ENCODE results near the gene LARP1B. TPM values are rescaled to one million over a fixed set of nuclear protein-coding genes. Genes with fewer than 3 reads are reported as not detected.
A peak's percentile ranks its signal among the peaks of the same experiment; 100 is the strongest.
"Not testable (repeated sequence)": the region's sequence is repeated elsewhere in the genome, so short reads cannot be mapped to it uniquely, and the experiment has no call there.

Gene LARP1B
- total RNA-seq, 1 experiment from 2014 or later, result 42.9 TPM

- 0 out of 2 replicates have a peak, but pooled peaks cover under 1% of the 10 kb centered on the region for H3K4me1 ChIP-seq (ENCODE audit: insufficient read depth, low read length)
- no CpG with 5 or more reads among the region's 10 CpGs for WGBS (ENCODE audit: extremely low coverage, insufficient read length, low lambda C conversion rate)
- H3K14ac ChIP-seq (ENCODE audit: insufficient read depth, low read length), result no peak overlapping the region
- H4K8ac ChIP-seq (replicated peaks; ENCODE audit: insufficient read length, low read depth, low read length), result no peak overlapping the region
- no peaks in the 10 kb centered on the region for H3K23me2 ChIP-seq (ENCODE audit: insufficient read length, low read depth, low read length, poor library complexity, severe bottlenecking)
- no peak overlapping the region for H3K4me2 ChIP-seq (ENCODE audit: insufficient read depth, insufficient read length, low read length)
- H3K4me1 Mint-ChIP-seq, result peaks cover 0 to 3% of the 10 kb centered on the region in 2 experiments; a peak in 2 of 4 replicates
- DNase-seq, result no peak
- H3K27ac Mint-ChIP-seq, result peak overlapping the region in 1 of 3 experiments; percentile 73; a peak in 1 of 7 replicates
- H4K91ac ChIP-seq (ENCODE audit: insufficient read length, low read depth, low read length), result no peak overlapping the region
- H2AFZ ChIP-seq (ENCODE audit: low read length), result no peak overlapping the region
- H3K23ac ChIP-seq (ENCODE audit: insufficient read length, low read depth, low read length), result no peak overlapping the region
- no peak overlapping the region for H3K56ac ChIP-seq (ENCODE audit: insufficient read length, low read depth, low read length)
- H3K18ac ChIP-seq (ENCODE audit: insufficient read length, low read depth, low read length), result no peak overlapping the region
- no peaks in the 10 kb centered on the region for H4K20me1 ChIP-seq (ENCODE audit: control insufficient read depth, insufficient read depth, insufficient read length)
- no peaks in the 10 kb centered on the region for H3K9me3 ChIP-seq (ENCODE audit: control insufficient read depth, low read depth, low read length)
- H2BK120ac ChIP-seq (ENCODE audit: low read depth, low read length, poor library complexity, severe bottlenecking), result no peak overlapping the region
- no peak overlapping the region for H3K9ac ChIP-seq (ENCODE audit: extremely low read depth, insufficient read length, low read length)
- H3K27me3 Mint-ChIP-seq (ENCODE audit: low read depth), result no peaks in the 10 kb centered on the region
- no peak overlapping the region for H3K27ac ChIP-seq (ENCODE audit: insufficient read length, low read depth, low read length)
- no peak overlapping the region for H2BK20ac ChIP-seq (ENCODE audit: low read depth, low read length, poor library complexity, severe bottlenecking)
- TF ChIP-seq CTCF (conservative IDR thresholded peaks at IDR 0.05), result no peak
- no peak overlapping the region for H3K4me3 Mint-ChIP-seq
- H3T11ph ChIP-seq (ENCODE audit: low read length), result no peak overlapping the region
- H4K5ac ChIP-seq (ENCODE audit: insufficient read length, low read depth, low read length), result no peak overlapping the region
- H3K79me2 ChIP-seq (ENCODE audit: insufficient read depth, low read length), result no peaks in the 10 kb centered on the region
- H2BK12ac ChIP-seq (ENCODE audit: insufficient read length, low read depth, low read length), result no peak overlapping the region
- peaks cover 15 to 26% (median 20%) of the 10 kb centered on the region in 3 experiments for H3K36me3 Mint-ChIP-seq (ENCODE audit: insufficient read depth in 1 of 3, low read depth in 3 of 3)
- H3K79me1 ChIP-seq (ENCODE audit: insufficient read depth, low read depth, low read length, poor library complexity, severe bottlenecking), result no peaks in the 10 kb centered on the region
- H3K4ac ChIP-seq (ENCODE audit: low read depth, low read length), result no peak overlapping the region
- peaks cover 3 to 4% of the 10 kb centered on the region in 2 experiments; a peak in 3 of 5 replicates for H3K9me3 Mint-ChIP-seq
- no peak overlapping the region for H2BK15ac ChIP-seq (ENCODE audit: low read depth, low read length)
- H2AK5ac ChIP-seq (ENCODE audit: insufficient read length, low read length), result no peak overlapping the region
- no peaks in the 10 kb centered on the region for H3K27me3 ChIP-seq (ENCODE audit: insufficient read depth, low read length)
- H2BK5ac ChIP-seq (ENCODE audit: insufficient read length, low read length), result no peak overlapping the region
Observed at GRCh38 chr4:128155874-128156456, 94.9 kb downstream of the LARP1B start.

GRCh38 chr4:128156472-128156871 is 95.4 kb downstream of the LARP1B start:
- not testable (repeated sequence) for H2BK12ac ChIP-seq (ENCODE audit: insufficient read length, low read depth, low read length); H2BK5ac ChIP-seq (ENCODE audit: insufficient read length, low read length); H3K18ac ChIP-seq (ENCODE audit: insufficient read length, low read depth, low read length); H4K8ac ChIP-seq (replicated peaks; ENCODE audit: insufficient read length, low read depth, low read length); H3K23me2 ChIP-seq (ENCODE audit: insufficient read length, low read depth, low read length, poor library complexity, severe bottlenecking); H2AFZ ChIP-seq (ENCODE audit: low read length); H3K4me3 Mint-ChIP-seq; H3K27me3 ChIP-seq (ENCODE audit: insufficient read depth, low read length); H3K9me3 ChIP-seq (ENCODE audit: control insufficient read depth, low read depth, low read length); H4K5ac ChIP-seq (ENCODE audit: insufficient read length, low read depth, low read length); H3K4me1 Mint-ChIP-seq; H2BK120ac ChIP-seq (ENCODE audit: low read depth, low read length, poor library complexity, severe bottlenecking); H2BK15ac ChIP-seq (ENCODE audit: low read depth, low read length); H3K79me2 ChIP-seq (ENCODE audit: insufficient read depth, low read length); H3K9me3 Mint-ChIP-seq; H3K9ac ChIP-seq (ENCODE audit: extremely low read depth, insufficient read length, low read length); H3K79me1 ChIP-seq (ENCODE audit: insufficient read depth, low read depth, low read length, poor library complexity, severe bottlenecking); H3K27ac ChIP-seq (ENCODE audit: insufficient read length, low read depth, low read length); H3K14ac ChIP-seq (ENCODE audit: insufficient read depth, low read length); H4K20me1 ChIP-seq (ENCODE audit: control insufficient read depth, insufficient read depth, insufficient read length); H2BK20ac ChIP-seq (ENCODE audit: low read depth, low read length, poor library complexity, severe bottlenecking); H3K56ac ChIP-seq (ENCODE audit: insufficient read length, low read depth, low read length); H3K27me3 Mint-ChIP-seq (ENCODE audit: low read depth); H4K91ac ChIP-seq (ENCODE audit: insufficient read length, low read depth, low read length); H2AK5ac ChIP-seq (ENCODE audit: insufficient read length, low read length); H3K23ac ChIP-seq (ENCODE audit: insufficient read length, low read depth, low read length); H3K4me1 ChIP-seq (ENCODE audit: insufficient read depth, low read length); DNase-seq; H3K4ac ChIP-seq (ENCODE audit: low read depth, low read length); H3T11ph ChIP-seq (ENCODE audit: low read length); H3K4me2 ChIP-seq (ENCODE audit: insufficient read depth, insufficient read length, low read length)
- Mint-ChIP-seq H3K27ac (peak overlapping the region in 1 of 3 experiments; percentile 73; a peak in 2 of 7 replicates), H3K36me3 (ENCODE audit: insufficient read depth in 1 of 3, low read depth in 3 of 3) (peaks cover 15 to 26% (median 17%) of the 10 kb centered on the region in 3 experiments)
- WGBS (ENCODE audit: extremely low coverage, insufficient read length, low lambda C conversion rate), result no CpG with 5 or more reads among the region's 3 CpGs

All from H9 (cell line).